Osteoblast (primary cell): ENCODE results near the gene GLB1L3. TPM values are rescaled to one million over a fixed set of nuclear protein-coding genes. Genes with fewer than 3 reads are reported as not detected.

Experiments used
- DNase-seq: peaks from one replicate; pipeline ENCODE4 v3.0.0; 2011; ENCODE audit warnings: low spot score, mixed read lengths; ENCODE audit not compliant: insufficient read length; ENCODE audit errors: missing footprints
- H2AFZ ChIP-seq: 2 replicates; pipeline ENCODE4 v1.6.0; 2011; ENCODE audit warnings: mild to moderate bottlenecking, low read length
- H3K27ac ChIP-seq: 2 replicates; pipeline ENCODE4 v1.5.1; 2011; ENCODE audit warnings: mild to moderate bottlenecking, low read depth, low read length, moderate library complexity
- H3K27me3 ChIP-seq: 2 replicates; pipeline ENCODE4 v1.6.0; 2012; ENCODE audit warnings: mild to moderate bottlenecking, control low read depth, inconsistent platforms, low read length, moderate library complexity; ENCODE audit not compliant: insufficient read depth
- H3K36me3 ChIP-seq: 2 replicates; pipeline ENCODE4 v1.5.1; 2011; ENCODE audit warnings: mild to moderate bottlenecking, low read length, control low read depth, moderate library complexity; ENCODE audit not compliant: insufficient read depth
- H3K4me1 ChIP-seq: 2 replicates; pipeline ENCODE4 v1.5.1; 2011; ENCODE audit warnings: mild to moderate bottlenecking, low read length, control low read depth, moderate library complexity; ENCODE audit not compliant: insufficient read depth
- H3K4me2 ChIP-seq: 2 replicates; pipeline ENCODE4 v1.6.0; 2011; ENCODE audit warnings: mild to moderate bottlenecking, low read length; ENCODE audit not compliant: insufficient read depth
- H3K4me3 ChIP-seq: fragments of 200-600 bp; sonication (generic); 3 replicates; pipeline ENCODE4 v1.5.1; 2012; ENCODE audit warnings: mild to moderate bottlenecking, low read length, inconsistent platforms; ENCODE audit not compliant: insufficient read depth
- H3K79me2 ChIP-seq: 2 replicates; pipeline ENCODE4 v1.6.0; 2012; ENCODE audit warnings: mild to moderate bottlenecking, low read length, control low read depth, inconsistent platforms; ENCODE audit not compliant: insufficient read depth
- H3K9me3 ChIP-seq: 2 replicates; pipeline ENCODE4 v1.5.1; 2011; ENCODE audit warnings: low read depth, low read length, control low read depth
- H4K20me1 ChIP-seq: 2 replicates; pipeline ENCODE4 v1.6.0; 2012; ENCODE audit warnings: mild to moderate bottlenecking, low read length, control low read depth; ENCODE audit not compliant: insufficient read depth
- CTCF ChIP-seq: IDR thresholded peaks from 2 replicates; pipeline ENCODE4 v1.5.1; 2011; ENCODE audit warnings: mild to moderate bottlenecking, low read depth, low read length, moderate library complexity; ENCODE audit errors: extremely low read depth
- total RNA-seq: library from RNA; depleted of rRNA; stranded (reverse); fragments of >200 nt; gene quantifications from 2 replicates; pipeline ENCODE4 v1.2.3, GENCODE V29; 2012

Gene GLB1L3
- total RNA-seq, 1 donor: not detected

GRCh38 chr11:134345237-134345550 lies 69.0 kb downstream of the GLB1L3 start:
- Histone ChIP-seq H2AFZ (no peak overlapping the region), H3K79me2 (no peaks in the 10 kb centered on the region), H3K4me2 (no peak overlapping the region), H3K4me3 (no peak overlapping the region), H3K4me1 (no peaks in the 10 kb centered on the region), H3K27ac (no peak overlapping the region), H3K27me3 (no peaks in the 10 kb centered on the region), H3K36me3 (no peaks in the 10 kb centered on the region), H4K20me1 (no peaks in the 10 kb centered on the region), H3K9me3 (no peaks in the 10 kb centered on the region)
- no peak for TF ChIP-seq CTCF
- peak; percentile 47 for DNase-seq

- H4K20me1 ChIP-seq: no peaks in the 10 kb centered on the region
- no peaks in the 10 kb centered on the region for H3K27me3 ChIP-seq
- H3K36me3 ChIP-seq: no peaks in the 10 kb centered on the region
- DNase-seq: peak; percentile 69
- H3K9me3 ChIP-seq: no peaks in the 10 kb centered on the region
- H3K4me1 ChIP-seq: no peaks in the 10 kb centered on the region
- no peak overlapping the region for H3K4me3 ChIP-seq
- no peak overlapping the region for H3K27ac ChIP-seq
- no peak for TF ChIP-seq CTCF
- no peaks in the 10 kb centered on the region for H3K79me2 ChIP-seq
- no peak overlapping the region for H3K4me2 ChIP-seq
- no peak overlapping the region for H2AFZ ChIP-seq
Observed at GRCh38 chr11:134346101-134346975, 70.2 kb downstream of the GLB1L3 start.

GRCh38 chr11:134346976-134347350 lies 70.8 kb downstream of the GLB1L3 start:
- peak; percentile 67 for DNase-seq
- no peaks in the 10 kb centered on the region for H3K36me3 ChIP-seq
- no peak overlapping the region for H3K4me2 ChIP-seq
- no peak for TF ChIP-seq CTCF
- no peak overlapping the region for H3K27ac ChIP-seq
- no peak overlapping the region for H3K4me3 ChIP-seq
- H4K20me1 ChIP-seq: no peaks in the 10 kb centered on the region
- no peaks in the 10 kb centered on the region for H3K27me3 ChIP-seq
- no peaks in the 10 kb centered on the region for H3K79me2 ChIP-seq
- no peaks in the 10 kb centered on the region for H3K4me1 ChIP-seq
- no peaks in the 10 kb centered on the region for H3K9me3 ChIP-seq
- no peak overlapping the region for H2AFZ ChIP-seq

GRCh38 chr11:134347441-134347840 lies 71.3 kb downstream of the GLB1L3 start:
- no peak overlapping the region for H3K27ac ChIP-seq

More at GRCh38 chr11:134347441-134347840, 71.3 kb downstream of the GLB1L3 start:
- peak; percentile 26 for DNase-seq
- H2AFZ ChIP-seq: no peak overlapping the region
- H3K27me3 ChIP-seq: no peaks in the 10 kb centered on the region
- no peaks in the 10 kb centered on the region for H4K20me1 ChIP-seq
- no peaks in the 10 kb centered on the region for H3K4me1 ChIP-seq
- H3K4me2 ChIP-seq: no peak overlapping the region
- H3K9me3 ChIP-seq: no peaks in the 10 kb centered on the region
- TF ChIP-seq CTCF: no peak
- H3K79me2 ChIP-seq: no peaks in the 10 kb centered on the region
- no peak overlapping the region for H3K4me3 ChIP-seq
- no peaks in the 10 kb centered on the region for H3K36me3 ChIP-seq
